Psoas muscle (tissue), 8 donors: ENCODE measurements around the gene PURA. TPM values are rescaled to one million over a fixed set of nuclear protein-coding genes. Genes with fewer than 3 reads are reported as not detected.

Experiments used
- ATAC-seq, 4 donors: fragments of 200-7000 bp; cut with Tn5 transposase; one replicate each; pipeline ENCODE4 v1.9.1; 2020; ENCODE audit warnings: moderate library complexity in 3 of 4, mild to moderate bottlenecking in 2 of 4
- DNase-seq, 2 donors: peaks; one replicate each; pipeline ENCODE4 v3.0.0-alpha.2; 2020
- H3K27ac ChIP-seq: fragments of 200-600 bp; one replicate; pipeline ENCODE4 v1.8.0; 2022
- H3K27me3 ChIP-seq, 3 donors: fragments of 200-600 bp in 1 of 3; one replicate each; pipeline versions ENCODE4 v1.6.1 to v1.8.0; 2013 to 2022; ENCODE audit warnings: low read length in 2 of 3, mild to moderate bottlenecking in 2 of 3, moderate library complexity in 1 of 3; ENCODE audit not compliant: insufficient read depth in 3 of 3
- H3K36me3 ChIP-seq, 2 donors: fragments of 200-600 bp in 1 of 2; one replicate each; pipeline versions ENCODE4 v1.6.1 to v1.8.0; 2013 to 2022; ENCODE audit warnings: low read depth in 1 of 2, mild to moderate bottlenecking in 1 of 2, moderate library complexity in 1 of 2; ENCODE audit not compliant: insufficient read depth in 1 of 2
- H3K4me1 ChIP-seq: fragments of 200-600 bp; one replicate; pipeline ENCODE4 v1.8.0; 2022
- H3K4me3 ChIP-seq: fragments of 200-600 bp; one replicate; pipeline ENCODE4 v1.8.0; 2022; ENCODE audit warnings: mild to moderate bottlenecking
- H3K9me3 ChIP-seq: fragments of 200-600 bp; one replicate; pipeline ENCODE4 v1.8.0; 2022
- WGBS, 3 donors: extraction: QIAGEN DNeasy Blood & Tissue Kit; methylation state at CpG; one replicate each; pipeline versions ENCODE4 v1.1.6 to v1.1.7; 2013; 5-methylcytosine and 5-hydroxymethylcytosine counted together
- intact Hi-C, 2 donors: fragments of 100-400 bp; cut with DNase I; formaldehyde crosslinking; loops; one replicate each; pipeline versions ENCODE4 v1.11.0 to v1.14.2; 2022
- polyA plus RNA-seq, 3 donors: library from polyadenylated mRNA; stranded (reverse); fragments of 200-250 nt; gene quantifications; one replicate each; pipeline ENCODE4 v1.2.3, GENCODE V29; 2013
- total RNA-seq, 4 donors: library from RNA; stranded (reverse); fragmentation: NEBNext Ultra II Directional in 2 of 4; extraction: Animal tissue kit (Norgen Biotek cat#: 25700) in 2 of 4; gene quantifications; one replicate each; pipeline versions ENCODE4 v1.2.1 to v1.2.4, GENCODE V29; 2021 to 2023
- TF ChIP-seq, protein P1 (sequence below): fragments of 200-600 bp; IDR thresholded peaks from one replicate; pipeline ENCODE4 v1.8.0; 2022; ENCODE audit warnings: antibody characterized with exemption
- donor health status: healthy with polysubstance abuse.
- donor health status: DM: no; HTN: no; CAD: no; lungs with moderate emphysema.
- donor health status: Bipolar disorder and iron deficiency.
- donor health status: healthy.
- donor health status: DM: yes; HTN: yes; CAD: no.
- donor health status: DM: no; HTN: no; CAD: no.
- donor health status: DM: no; HTN: no; CAD: no.
- donor health status: DM: yes; HTN: yes; CAD: no.

The PURA gene
- total and polyA plus RNA-seq, 7 donors: 3.2 to 20.4 (median 11.8) TPM

- no peak overlapping the region for H3K27ac ChIP-seq
- H3K9me3 ChIP-seq: no peaks in the 10 kb centered on the region
- no peak overlapping the region for H3K4me3 ChIP-seq
- peaks cover 21% of the 10 kb centered on the region for H3K4me1 ChIP-seq
- intact Hi-C loops: no loop called here
- peak in 2 of 4 donors; percentile 39 to 43 for ATAC-seq
- WGBS, 3 donors: 94 to 96% (median 95%) methylated on average over 2 of the region's 2 CpGs
- H3K27me3 ChIP-seq: no peaks in the 10 kb centered on the region
- TF ChIP-seq, protein P1, sequence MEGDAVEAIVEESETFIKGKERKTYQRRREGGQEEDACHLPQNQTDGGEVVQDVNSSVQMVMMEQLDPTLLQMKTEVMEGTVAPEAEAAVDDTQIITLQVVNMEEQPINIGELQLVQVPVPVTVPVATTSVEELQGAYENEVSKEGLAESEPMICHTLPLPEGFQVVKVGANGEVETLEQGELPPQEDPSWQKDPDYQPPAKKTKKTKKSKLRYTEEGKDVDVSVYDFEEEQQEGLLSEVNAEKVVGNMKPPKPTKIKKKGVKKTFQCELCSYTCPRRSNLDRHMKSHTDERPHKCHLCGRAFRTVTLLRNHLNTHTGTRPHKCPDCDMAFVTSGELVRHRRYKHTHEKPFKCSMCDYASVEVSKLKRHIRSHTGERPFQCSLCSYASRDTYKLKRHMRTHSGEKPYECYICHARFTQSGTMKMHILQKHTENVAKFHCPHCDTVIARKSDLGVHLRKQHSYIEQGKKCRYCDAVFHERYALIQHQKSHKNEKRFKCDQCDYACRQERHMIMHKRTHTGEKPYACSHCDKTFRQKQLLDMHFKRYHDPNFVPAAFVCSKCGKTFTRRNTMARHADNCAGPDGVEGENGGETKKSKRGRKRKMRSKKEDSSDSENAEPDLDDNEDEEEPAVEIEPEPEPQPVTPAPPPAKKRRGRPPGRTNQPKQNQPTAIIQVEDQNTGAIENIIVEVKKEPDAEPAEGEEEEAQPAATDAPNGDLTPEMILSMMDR: no peak
- no peak for DNase-seq
- no peaks in the 10 kb centered on the region for H3K36me3 ChIP-seq
These were observed 20.5 kb downstream of the PURA start for GRCh38 chr5:140134277-140134935.

DNA sequence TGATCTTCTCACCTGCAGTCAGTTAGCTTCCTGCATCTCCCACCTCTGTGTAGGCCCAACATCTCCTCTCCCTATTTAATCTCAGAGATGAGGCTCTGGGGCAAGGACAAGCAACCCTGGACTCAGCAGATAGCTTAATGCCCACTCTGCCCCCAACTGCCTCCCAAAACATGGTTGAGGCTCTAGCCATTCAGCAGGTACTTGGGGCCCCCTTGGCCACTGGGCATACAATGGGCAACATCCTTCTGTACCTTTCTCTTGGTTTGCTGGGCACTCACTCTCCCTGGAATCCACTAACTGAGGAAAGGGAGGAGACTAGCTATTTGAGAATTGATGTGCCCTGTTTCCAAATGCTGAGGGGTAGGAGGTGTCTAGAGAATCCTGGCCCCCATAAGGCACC is 21.2 kb downstream of the PURA start:
- TF ChIP-seq, protein P1: no peak
- peaks cover 21% of the 10 kb centered on the region for H3K4me1 ChIP-seq
- DNase-seq (no peak), ATAC-seq (no peak)
- no peaks in the 10 kb centered on the region for H3K36me3 ChIP-seq
- H3K4me3 ChIP-seq: no peak overlapping the region
- no peak overlapping the region for H3K27ac ChIP-seq
- intact Hi-C loops: no loop called here
- H3K9me3 ChIP-seq: no peaks in the 10 kb centered on the region
- no peaks in the 10 kb centered on the region for H3K27me3 ChIP-seq

DNA sequence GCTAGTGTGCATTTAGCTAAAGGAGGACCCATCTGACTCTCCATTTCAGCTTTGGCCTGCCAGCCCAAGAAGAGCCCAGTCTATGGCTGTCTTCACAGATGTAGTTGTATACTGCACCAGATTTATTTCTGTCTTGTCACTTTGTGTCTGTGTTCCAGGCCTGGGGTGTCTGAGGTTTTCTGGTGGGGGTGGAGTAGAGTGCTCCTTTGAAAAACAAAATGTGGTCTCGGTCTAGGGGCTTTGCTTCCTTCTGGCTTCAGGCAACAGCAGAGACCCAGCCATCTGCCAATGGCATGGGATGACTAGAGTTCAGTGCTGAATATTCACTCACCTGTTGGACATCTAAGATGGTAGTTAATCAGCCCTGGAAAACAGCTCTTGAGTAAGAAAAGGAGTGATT is 22.7 kb downstream of the PURA start:
- intact Hi-C loops: no loop called here
- WGBS, 3 donors: 95 to 100% (median 97%) methylated on average over 1 of the region's 1 CpG
- DNase-seq (no peak), ATAC-seq (no peak)
- H3K4me1 ChIP-seq: peaks cover 25% of the 10 kb centered on the region
- H3K27ac ChIP-seq: no peak overlapping the region
- TF ChIP-seq, protein P1: no peak
- no peaks in the 10 kb centered on the region for H3K36me3 ChIP-seq
- H3K4me3 ChIP-seq: no peak overlapping the region
- no peaks in the 10 kb centered on the region for H3K9me3 ChIP-seq
- no peaks in the 10 kb centered on the region for H3K27me3 ChIP-seq

- intact Hi-C loops: loop anchor here in 1 of 2 donors (5.0 kb wide), 1 partner anchor 353 kb away; no protein-coding TSS in a partner anchor
- no peak overlapping the region for H3K27ac ChIP-seq
- no peaks in the 10 kb centered on the region for H3K36me3 ChIP-seq
- peak; percentile 40 to 63 (median 49) for ATAC-seq
- H3K27me3 ChIP-seq: no peaks in the 10 kb centered on the region
- H3K4me1 ChIP-seq: peaks cover 13% of the 10 kb centered on the region
- TF ChIP-seq, protein P1: no peak
- H3K4me3 ChIP-seq: no peak overlapping the region
- 69 to 88% (median 71%) methylated on average over 3 of the region's 3 CpGs for WGBS, 3 donors
- DNase-seq: no peak
- H3K9me3 ChIP-seq: no peaks in the 10 kb centered on the region
These were observed 26.5 kb downstream of the PURA start for GRCh38 chr5:140140435-140140834.

DNA sequence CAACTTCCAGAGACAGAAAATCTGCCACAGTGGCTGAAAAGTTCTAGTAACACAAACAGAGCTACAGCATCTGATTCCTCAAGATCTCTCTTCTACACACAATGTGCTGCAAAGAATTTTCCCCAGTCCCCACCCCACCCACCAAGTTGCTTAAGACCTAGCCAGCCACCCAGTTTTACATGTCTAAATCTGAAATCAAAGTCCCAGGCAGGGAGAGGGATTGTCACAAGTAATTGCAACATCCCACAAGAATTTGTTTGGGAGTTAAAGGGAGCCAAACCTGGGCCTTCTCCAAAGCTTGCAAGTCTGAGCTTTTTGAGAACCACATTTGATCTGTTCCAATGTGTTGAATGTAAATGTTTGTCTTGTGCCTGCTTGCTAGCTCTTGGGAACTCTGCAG is 27.3 kb downstream of the PURA start:
- Histone ChIP-seq H3K27me3 (no peaks in the 10 kb centered on the region), H3K36me3 (no peaks in the 10 kb centered on the region), H3K9me3 (no peaks in the 10 kb centered on the region), H3K4me3 (no peak overlapping the region), H3K4me1 (peaks cover 19% of the 10 kb centered on the region), H3K27ac (no peak overlapping the region)
- intact Hi-C loops: loop anchor here in 1 of 2 donors (5.0 kb wide), 1 partner anchor 354 kb away; no protein-coding TSS in a partner anchor
- DNase-seq (no peak), ATAC-seq (peak in 1 of 4 donors; percentile 13)
- TF ChIP-seq, protein P1: no peak
